Aorta (tissue), 5 donors: ENCODE results near the gene FAF1. TPM values are rescaled to one million over a fixed set of nuclear protein-coding genes. Genes with fewer than 3 reads are reported as not detected.
"Not testable (repeated sequence)": the region's sequence is repeated elsewhere in the genome, so short reads cannot be mapped to it uniquely, and the experiment has no call there.

ENCODE experiments used
- ATAC-seq: fragments of 200-7000 bp; cut with Tn5 transposase; one replicate; pipeline ENCODE4 v1.9.1; 2022; ENCODE audit warnings: moderate library complexity; ENCODE audit not compliant: low FRiP score
- DNase-seq, 2 donors: peaks; one replicate each; pipeline ENCODE4 v3.0.0-alpha.2; 2020
- H3K27ac ChIP-seq, 2 donors: one replicate each; pipeline ENCODE4 v1.5.1; 2013; ENCODE audit warnings: low read length in 2 of 2, mild to moderate bottlenecking in 2 of 2, moderate library complexity in 2 of 2, control low read depth in 1 of 2, inconsistent platforms in 1 of 2, low read depth in 1 of 2
- H3K27me3 ChIP-seq, 2 donors: one replicate each; pipeline ENCODE4 v1.6.1; 2013; ENCODE audit warnings: control low read depth in 1 of 2, low read length in 1 of 2, mild to moderate bottlenecking in 1 of 2, moderate library complexity in 1 of 2; ENCODE audit not compliant: insufficient read depth in 2 of 2, control insufficient read depth in 1 of 2
- H3K36me3 ChIP-seq, 2 donors: one replicate each; pipeline ENCODE4 v1.6.1; 2013; ENCODE audit warnings: control low read depth in 1 of 2, low read length in 1 of 2, mild to moderate bottlenecking in 1 of 2; ENCODE audit not compliant: insufficient read depth in 2 of 2, control insufficient read depth in 1 of 2
- H3K4me1 ChIP-seq, 2 donors: one replicate each; pipeline ENCODE4 v1.6.1; 2013; ENCODE audit warnings: low read length in 2 of 2, control low read depth in 1 of 2, mild to moderate bottlenecking in 1 of 2, moderate library complexity in 1 of 2; ENCODE audit not compliant: insufficient read depth in 2 of 2, control insufficient read depth in 1 of 2
- H3K4me3 ChIP-seq, 2 donors: one replicate each; pipeline ENCODE4 v1.5.1; 2013; ENCODE audit warnings: low read length in 2 of 2, control low read depth in 1 of 2, mild to moderate bottlenecking in 1 of 2
- H3K9me3 ChIP-seq: one replicate; pipeline ENCODE4 v1.6.1; 2013; ENCODE audit warnings: mild to moderate bottlenecking, low read length; ENCODE audit not compliant: control insufficient read depth
- WGBS, 2 donors: extraction: QIAGEN DNeasy Blood & Tissue Kit; methylation state at CpG; one replicate each; pipeline ENCODE4 v1.1.7; 2013; 5-methylcytosine and 5-hydroxymethylcytosine counted together
- intact Hi-C, 2 donors: fragments of 100-400 bp; cut with DNase I; formaldehyde crosslinking; loops; one replicate each; pipeline versions ENCODE4 v1.14.2 to v1.15.0; 2022
- polyA plus RNA-seq, 2 donors: library from polyadenylated mRNA; stranded (reverse); fragments of 200-250 nt; gene quantifications; one replicate each; pipeline ENCODE4 v1.2.3, GENCODE V29; 2013
- total RNA-seq, 2 donors: library from RNA; stranded (reverse); fragmentation: NEBNext Ultra II Directional; extraction: Animal tissue kit (Norgen Biotek cat#: 25700); gene quantifications; one replicate each; pipeline ENCODE4 v1.2.1, GENCODE V29; 2021
- donor health status: healthy with polysubstance abuse.
- donor health status: Bipolar disorder and iron deficiency.
- donor health status: DM: no; HTN: no; CAD: no.
- donor health status: DM: no; HTN: no; CAD: no.
- donor health status: DM: yes; HTN: yes; CAD: no.

The FAF1 gene
- total and polyA plus RNA-seq, 4 donors, result 27.0 to 56.1 (median 43.0) TPM

DNA sequence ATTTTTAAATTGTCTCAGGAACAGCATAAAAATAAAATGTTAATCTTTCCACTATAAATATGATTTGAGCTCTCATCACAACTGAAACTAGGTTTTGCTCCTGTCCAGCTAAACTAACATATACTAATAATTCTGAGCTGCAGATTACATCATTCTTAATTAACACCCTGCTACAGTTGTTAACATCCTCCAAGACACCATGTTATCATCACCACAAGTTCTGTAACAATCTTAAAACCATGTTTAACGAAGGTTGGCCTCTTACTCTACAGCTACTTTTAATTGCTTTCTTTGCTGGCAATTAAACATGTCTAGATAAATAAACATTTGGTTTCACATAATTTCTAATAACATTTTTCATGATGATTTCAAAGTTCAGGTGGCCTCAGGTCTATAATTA lies 240.9 kb downstream of the FAF1 start:
- no peaks in the 10 kb centered on the region for H3K4me1 ChIP-seq
- WGBS, 2 donors, result 93 to 94% methylated on average over 1 of the region's 1 CpG
- intact Hi-C loops, result no loop called here
- H3K9me3 ChIP-seq, result no peaks in the 10 kb centered on the region
- no peaks in the 10 kb centered on the region for H3K27me3 ChIP-seq
- no peak overlapping the region for H3K4me3 ChIP-seq
- no peak for ATAC-seq
- H3K27ac ChIP-seq, result no peak overlapping the region
- no peaks in the 10 kb centered on the region for H3K36me3 ChIP-seq
- DNase-seq, result no peak

- Histone ChIP-seq H3K36me3 (no peaks in the 10 kb centered on the region), H3K9me3 (no peaks in the 10 kb centered on the region), H3K27me3 (no peaks in the 10 kb centered on the region), H3K27ac (no peak overlapping the region), H3K4me3 (no peak overlapping the region), H3K4me1 (no peaks in the 10 kb centered on the region)
- intact Hi-C loops, result no loop called here
- WGBS, 2 donors, result 93 to 96% methylated on average over 1 of the region's 1 CpG
- no peak for DNase-seq
- no peak for ATAC-seq
Measured at GRCh38 chr1:50717327-50717726, 242.7 kb downstream of the FAF1 start.

DNA sequence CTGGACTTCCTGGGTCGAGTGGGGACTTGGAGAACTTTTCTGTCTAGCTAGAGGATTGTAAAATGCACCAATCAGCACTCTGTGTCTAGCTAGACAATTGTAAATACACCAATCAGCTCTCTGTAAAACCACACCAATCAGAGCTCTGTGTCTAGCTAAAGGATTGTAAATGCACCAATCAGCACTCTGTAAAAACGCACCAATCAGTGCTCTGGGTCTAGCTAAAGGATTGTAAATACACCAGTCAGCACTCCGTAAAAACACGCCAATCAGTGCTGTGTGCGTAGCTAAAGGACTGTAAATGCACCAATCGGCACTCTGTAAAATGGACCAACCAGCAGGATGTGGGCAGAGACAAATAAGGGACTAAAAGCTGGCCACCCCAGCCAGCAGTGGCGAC lies 243.6 kb downstream of the FAF1 start:
- intact Hi-C loops, result not testable (repeated sequence)
- 96% methylated on average over 7 of the region's 7 CpGs for WGBS, 2 donors

DNA sequence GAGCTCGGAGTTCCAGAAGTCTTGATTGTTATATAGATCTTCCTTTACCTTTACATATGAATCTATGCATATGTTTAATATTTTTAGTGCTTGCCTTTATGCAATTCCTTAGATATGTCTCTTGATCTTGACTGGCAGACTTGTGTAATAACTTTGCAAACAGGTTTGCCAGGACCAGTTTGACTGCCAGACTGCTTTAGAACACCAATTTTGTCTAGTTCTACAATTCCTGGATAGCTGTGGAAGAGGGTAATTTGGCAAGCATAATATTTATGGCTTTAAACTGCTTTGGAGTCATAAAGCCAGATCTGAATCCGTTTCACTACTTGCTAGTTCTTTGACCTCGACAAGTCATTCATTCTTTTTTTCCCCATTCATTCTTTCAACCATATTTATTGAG lies 250.0 kb downstream of the FAF1 start:
- ATAC-seq, result no peak
- intact Hi-C loops, result no loop called here
- Histone ChIP-seq H3K27me3 (no peaks in the 10 kb centered on the region), H3K9me3 (no peaks in the 10 kb centered on the region), H3K4me1 (no peaks in the 10 kb centered on the region), H3K4me3 (no peak overlapping the region), H3K36me3 (no peaks in the 10 kb centered on the region), H3K27ac (no peak overlapping the region)
- 68 to 69% methylated on average over 3 of the region's 3 CpGs for WGBS, 2 donors
- no peak for DNase-seq

More for the DNA sequence above, 243.6 kb downstream of the FAF1 start:
- not testable (repeated sequence) for DNase-seq, H3K9me3 ChIP-seq, H3K36me3 ChIP-seq, ATAC-seq, H3K4me1 ChIP-seq, H3K27ac ChIP-seq, H3K4me3 ChIP-seq, H3K27me3 ChIP-seq

GRCh38 chr1:50707824-50708223 lies 252.2 kb downstream of the FAF1 start:
- Histone ChIP-seq H3K27ac (no peak overlapping the region), H3K4me3 (no peak overlapping the region), H3K27me3 (no peaks in the 10 kb centered on the region), H3K9me3 (no peaks in the 10 kb centered on the region), H3K4me1 (no peaks in the 10 kb centered on the region), H3K36me3 (no peaks in the 10 kb centered on the region)
- intact Hi-C loops, result no loop called here
- DNase-seq (no peak), ATAC-seq (no peak)
- WGBS, 2 donors, result 95 to 99% methylated on average over 7 of the region's 7 CpGs

DNA sequence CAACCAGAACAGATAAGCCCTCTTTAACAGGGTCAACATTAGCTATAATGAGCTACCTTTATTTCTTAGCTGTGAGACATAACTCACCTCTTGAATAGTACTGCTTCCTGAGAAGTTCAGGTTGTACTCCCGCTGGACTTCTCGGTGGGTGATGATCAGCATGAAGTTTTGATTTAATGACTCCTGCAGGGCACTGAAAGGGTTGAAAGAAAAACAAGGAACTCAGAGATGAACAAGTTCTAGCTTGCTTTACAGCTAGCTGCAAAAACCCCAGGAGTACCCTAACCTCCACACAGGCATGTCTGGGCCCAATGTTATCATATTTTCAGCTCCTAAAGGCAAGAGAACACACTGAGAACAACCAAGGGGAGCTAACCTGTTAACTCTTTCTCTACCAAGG lies 254.4 kb downstream of the FAF1 start:
- DNase-seq (no peak), ATAC-seq (no peak)
- Histone ChIP-seq H3K4me3 (no peak overlapping the region), H3K4me1 (no peaks in the 10 kb centered on the region), H3K36me3 (no peaks in the 10 kb centered on the region), H3K27ac (no peak overlapping the region), H3K27me3 (no peaks in the 10 kb centered on the region), H3K9me3 (no peaks in the 10 kb centered on the region)
- intact Hi-C loops, result no loop called here
- WGBS, 2 donors, result 55 to 57% methylated on average over 2 of the region's 2 CpGs

DNA sequence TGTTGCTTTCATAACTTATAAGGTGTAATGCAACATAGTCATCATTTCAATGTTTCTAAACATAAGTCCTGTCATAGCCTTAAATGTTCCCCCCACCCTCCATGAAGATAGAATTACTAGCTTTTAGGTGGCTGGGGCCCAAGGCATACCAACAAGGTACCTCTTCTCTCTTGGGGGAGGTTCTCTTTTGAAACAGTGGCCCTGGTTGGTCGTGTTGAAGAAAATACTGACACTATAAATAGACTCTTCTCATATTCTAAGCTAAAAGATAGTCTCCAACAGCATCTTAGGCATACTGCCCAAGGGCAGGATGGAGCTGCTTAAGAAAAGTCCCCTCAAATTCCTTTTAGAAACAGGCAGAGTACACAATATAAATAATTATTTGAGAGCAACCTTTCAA lies 255.0 kb downstream of the FAF1 start:
- no peak for DNase-seq
- Histone ChIP-seq H3K27me3 (no peaks in the 10 kb centered on the region), H3K27ac (no peak overlapping the region), H3K9me3 (no peaks in the 10 kb centered on the region), H3K4me3 (no peak overlapping the region), H3K4me1 (peaks cover 0 to 2% of the 10 kb centered on the region in 2 donors), H3K36me3 (no peaks in the 10 kb centered on the region)
- intact Hi-C loops, result no loop called here
- ATAC-seq, result no peak
- 0 to 2% methylated on average over 1 of the region's 1 CpG for WGBS, 2 donors

DNA sequence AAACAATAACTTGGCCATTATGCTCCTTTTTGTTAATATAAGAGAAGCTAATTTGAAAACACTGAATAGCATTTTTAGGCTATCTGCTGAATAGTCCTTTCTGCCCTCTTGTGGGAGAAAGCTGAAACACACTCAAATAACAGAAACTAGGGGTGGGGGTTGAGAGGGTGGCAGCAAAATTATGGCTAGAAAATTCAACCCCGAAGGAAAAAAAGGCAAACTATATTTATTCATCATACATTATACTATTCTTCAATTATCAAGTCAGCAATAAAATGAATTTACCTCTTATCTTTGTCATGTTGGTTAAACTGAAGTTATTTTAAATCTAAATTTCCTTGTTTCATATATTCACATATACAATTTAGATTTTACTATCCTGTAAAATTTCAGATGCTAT lies 255.9 kb downstream of the FAF1 start:
- no peak for DNase-seq
- H3K27me3 ChIP-seq, result no peaks in the 10 kb centered on the region
- no peak overlapping the region for H3K27ac ChIP-seq
- no peaks in the 10 kb centered on the region for H3K36me3 ChIP-seq
- no peak overlapping the region for H3K4me3 ChIP-seq
- 32 to 50% methylated on average over 1 of the region's 1 CpG for WGBS, 2 donors
- H3K4me1 ChIP-seq, result peaks cover 0 to 4% of the 10 kb centered on the region in 2 donors
- no peak for ATAC-seq
- intact Hi-C loops, result loop anchor here in 1 of 2 donors (5.0 kb wide), 1 partner anchor 337 kb away; no protein-coding TSS in a partner anchor
- no peaks in the 10 kb centered on the region for H3K9me3 ChIP-seq

DNA sequence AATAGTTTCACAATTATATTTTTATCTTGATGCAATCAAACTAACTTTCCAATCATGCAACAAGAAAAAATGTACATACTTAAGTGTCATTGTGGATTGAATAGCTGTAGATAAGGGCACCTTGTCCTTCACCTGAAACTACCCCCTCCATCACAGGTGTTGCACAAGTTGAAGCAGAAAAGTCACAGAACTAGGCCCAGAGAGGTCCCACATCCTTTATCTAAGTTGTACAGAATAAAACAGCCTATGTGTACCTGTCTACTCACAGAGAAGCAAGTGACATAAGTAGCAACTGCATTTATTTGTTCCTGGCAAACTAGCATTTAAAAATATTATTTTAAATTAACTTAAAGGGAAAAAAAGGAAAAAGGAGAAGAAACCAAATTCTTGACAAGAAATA lies 256.8 kb downstream of the FAF1 start:
- no peak for ATAC-seq
- Histone ChIP-seq H3K36me3 (no peaks in the 10 kb centered on the region), H3K4me3 (no peak overlapping the region), H3K27me3 (no peaks in the 10 kb centered on the region), H3K27ac (no peak overlapping the region), H3K4me1 (peaks cover 0 to 4% of the 10 kb centered on the region in 2 donors), H3K9me3 (no peaks in the 10 kb centered on the region)
- intact Hi-C loops, result loop anchor here in 1 of 2 donors (5.0 kb wide), 1 partner anchor 336 kb away; no protein-coding TSS in a partner anchor
- no peak for DNase-seq
